Hindlimb muscle (tissue), 1 donor: ENCODE results near the gene ATP11A. TPM values are rescaled to one million over a fixed set of nuclear protein-coding genes. Genes with fewer than 3 reads are reported as not detected.

Experiments used
- DNase-seq: peaks from one replicate; pipeline ENCODE4 v3.0.0-alpha.2; 2013
- polyA plus RNA-seq: library from polyadenylated mRNA; unstranded; fragments of 120-200 nt; gene quantifications from one replicate; pipeline ENCODE4 v1.2.1, GENCODE V29; 2013; ENCODE audit not compliant: insufficient read length

ATP11A gene
- polyA plus RNA-seq, 1 donor, result 27.0 TPM

- DNase-seq, result no peak
These were observed 53.8 kb downstream of the ATP11A start for GRCh38 chr13:112743451-112744167.

- DNase-seq, result no peak
These were observed 54.6 kb downstream of the ATP11A start for GRCh38 chr13:112744168-112745021.

- DNase-seq, result no peak
These were observed 56.2 kb downstream of the ATP11A start for GRCh38 chr13:112746044-112746443.

- DNase-seq, result no peak
These were observed 57.4 kb downstream of the ATP11A start for GRCh38 chr13:112747256-112747655.

GRCh38 chr13:112748947-112749735 lies 59.3 kb downstream of the ATP11A start:
- DNase-seq, result no peak

GRCh38 chr13:112750570-112750969 lies 60.7 kb downstream of the ATP11A start:
- DNase-seq, result no peak

- DNase-seq, result no peak
These were observed 61.8 kb downstream of the ATP11A start for GRCh38 chr13:112751617-112752016.

- no peak for DNase-seq
These were observed 62.4 kb downstream of the ATP11A start for GRCh38 chr13:112752211-112752610.

GRCh38 chr13:112752711-112753541 lies 63.1 kb downstream of the ATP11A start:
- peak; percentile 52 for DNase-seq

GRCh38 chr13:112753833-112754232 lies 64.0 kb downstream of the ATP11A start:
- no peak for DNase-seq

- no peak for DNase-seq
These were observed 64.6 kb downstream of the ATP11A start for GRCh38 chr13:112754281-112755025.

GRCh38 chr13:112755331-112755730 lies 65.5 kb downstream of the ATP11A start:
- DNase-seq, result no peak

- no peak for DNase-seq
These were observed 66.2 kb downstream of the ATP11A start for GRCh38 chr13:112756081-112756480.

- DNase-seq, result no peak
These were observed 66.7 kb downstream of the ATP11A start for GRCh38 chr13:112756511-112756966.

GRCh38 chr13:112756967-112757758 lies 67.3 kb downstream of the ATP11A start:
- DNase-seq, result no peak

- peak; percentile 51 for DNase-seq
These were observed 67.9 kb downstream of the ATP11A start for GRCh38 chr13:112757759-112758086.

GRCh38 chr13:112759053-112759452 lies 69.2 kb downstream of the ATP11A start:
- DNase-seq, result no peak

- no peak for DNase-seq
These were observed 70.0 kb downstream of the ATP11A start for GRCh38 chr13:112759827-112760226.

- no peak for DNase-seq
These were observed 70.6 kb downstream of the ATP11A start for GRCh38 chr13:112760435-112760834.

GRCh38 chr13:112760931-112761330 lies 71.1 kb downstream of the ATP11A start:
- DNase-seq, result no peak
